ENCODE measurements around the gene MRRF.

DNA sequence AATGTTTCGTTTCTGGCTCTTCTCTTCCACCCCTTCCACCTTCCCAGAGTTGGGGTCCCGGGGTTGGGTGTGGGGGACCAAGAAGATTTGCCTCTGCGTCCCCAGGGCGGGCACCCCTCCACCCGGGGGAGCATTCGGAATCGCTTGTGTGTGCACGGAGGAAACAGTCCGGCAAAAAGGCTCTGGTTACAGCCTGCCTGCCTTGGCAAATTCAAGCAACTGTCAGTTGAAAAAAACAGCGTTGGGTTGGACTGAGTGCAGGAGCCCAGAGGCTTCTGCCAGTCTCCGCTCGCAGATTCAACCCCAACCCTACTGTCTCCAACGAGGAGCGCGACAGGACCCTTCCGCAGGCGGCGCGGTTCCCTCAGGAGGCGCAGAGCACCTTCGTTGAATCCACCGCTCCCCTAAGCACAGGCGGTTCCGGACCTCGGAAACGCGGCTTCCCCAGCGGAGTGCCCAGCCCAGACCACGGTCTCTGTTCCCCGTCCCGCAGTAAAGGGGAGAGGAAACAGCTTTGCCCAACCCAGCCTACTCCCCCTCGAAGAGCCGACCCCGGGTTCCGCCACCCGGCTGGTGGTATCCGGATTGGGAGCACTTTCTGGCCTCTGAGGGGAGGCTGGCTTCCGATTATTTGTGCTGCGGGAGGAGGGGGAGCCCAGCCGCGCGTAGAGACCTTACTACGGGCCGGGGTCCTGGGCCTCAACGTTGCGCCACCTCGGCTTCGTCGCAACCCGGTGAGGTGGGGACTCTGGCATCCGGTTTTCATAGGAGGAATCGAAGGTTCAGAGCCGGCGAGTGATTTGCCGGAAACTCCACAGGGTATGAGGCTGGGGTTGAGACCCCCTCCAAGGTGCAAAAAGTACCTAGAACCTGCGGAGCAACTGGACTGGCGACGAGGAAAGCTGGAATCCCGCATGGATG is 45.5 kb upstream of the MRRF start:
- no peak for TF ChIP-seq ZNF232 (CRISPR knock-in tag; IDR thresholded peaks at IDR 0.05)
- no peak for TF ChIP-seq NR1H2 (CRISPR knock-in tag; IDR thresholded peaks at IDR 0.05)
- TF ChIP-seq CBFB (CRISPR knock-in tag; IDR thresholded peaks at IDR 0.05; ENCODE audit: low read depth), result no peak
- TF ChIP-seq, protein P1, sequence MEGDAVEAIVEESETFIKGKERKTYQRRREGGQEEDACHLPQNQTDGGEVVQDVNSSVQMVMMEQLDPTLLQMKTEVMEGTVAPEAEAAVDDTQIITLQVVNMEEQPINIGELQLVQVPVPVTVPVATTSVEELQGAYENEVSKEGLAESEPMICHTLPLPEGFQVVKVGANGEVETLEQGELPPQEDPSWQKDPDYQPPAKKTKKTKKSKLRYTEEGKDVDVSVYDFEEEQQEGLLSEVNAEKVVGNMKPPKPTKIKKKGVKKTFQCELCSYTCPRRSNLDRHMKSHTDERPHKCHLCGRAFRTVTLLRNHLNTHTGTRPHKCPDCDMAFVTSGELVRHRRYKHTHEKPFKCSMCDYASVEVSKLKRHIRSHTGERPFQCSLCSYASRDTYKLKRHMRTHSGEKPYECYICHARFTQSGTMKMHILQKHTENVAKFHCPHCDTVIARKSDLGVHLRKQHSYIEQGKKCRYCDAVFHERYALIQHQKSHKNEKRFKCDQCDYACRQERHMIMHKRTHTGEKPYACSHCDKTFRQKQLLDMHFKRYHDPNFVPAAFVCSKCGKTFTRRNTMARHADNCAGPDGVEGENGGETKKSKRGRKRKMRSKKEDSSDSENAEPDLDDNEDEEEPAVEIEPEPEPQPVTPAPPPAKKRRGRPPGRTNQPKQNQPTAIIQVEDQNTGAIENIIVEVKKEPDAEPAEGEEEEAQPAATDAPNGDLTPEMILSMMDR (IDR thresholded peaks at IDR 0.05), result no peak
- peak; percentile 27; the same call in 1 of the 2 replicates for TF ChIP-seq MAX (CRISPR knock-in tag; IDR thresholded peaks at IDR 0.05)
- no peak for TF ChIP-seq ATF3 (CRISPR knock-in tag; conservative IDR thresholded peaks at IDR 0.05)
- TF ChIP-seq ZNF512 (CRISPR knock-in tag; IDR thresholded peaks at IDR 0.05; ENCODE audit: borderline replicate concordance), result no peak
- TF ChIP-seq, protein P2, sequence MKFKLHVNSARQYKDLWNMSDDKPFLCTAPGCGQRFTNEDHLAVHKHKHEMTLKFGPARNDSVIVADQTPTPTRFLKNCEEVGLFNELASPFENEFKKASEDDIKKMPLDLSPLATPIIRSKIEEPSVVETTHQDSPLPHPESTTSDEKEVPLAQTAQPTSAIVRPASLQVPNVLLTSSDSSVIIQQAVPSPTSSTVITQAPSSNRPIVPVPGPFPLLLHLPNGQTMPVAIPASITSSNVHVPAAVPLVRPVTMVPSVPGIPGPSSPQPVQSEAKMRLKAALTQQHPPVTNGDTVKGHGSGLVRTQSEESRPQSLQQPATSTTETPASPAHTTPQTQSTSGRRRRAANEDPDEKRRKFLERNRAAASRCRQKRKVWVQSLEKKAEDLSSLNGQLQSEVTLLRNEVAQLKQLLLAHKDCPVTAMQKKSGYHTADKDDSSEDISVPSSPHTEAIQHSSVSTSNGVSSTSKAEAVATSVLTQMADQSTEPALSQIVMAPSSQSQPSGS (CRISPR knock-in tag; IDR thresholded peaks at IDR 0.05; ENCODE audit: borderline replicate concordance, low read depth), result no peak
- no peak for TF ChIP-seq ELF4 (CRISPR knock-in tag; IDR thresholded peaks at IDR 0.05; ENCODE audit: low read depth)
- no peak for TF ChIP-seq TCF7 (CRISPR knock-in tag; IDR thresholded peaks at IDR 0.05; ENCODE audit: low read depth)
- TF ChIP-seq TEAD4 (CRISPR knock-in tag; IDR thresholded peaks at IDR 0.05), result no peak
- TF ChIP-seq FOXK1 (CRISPR knock-in tag; IDR thresholded peaks at IDR 0.05), result no peak
- TF ChIP-seq MYBL2 (CRISPR knock-in tag; IDR thresholded peaks at IDR 0.05), result no peak
- TF ChIP-seq ZNF416 (CRISPR knock-in tag; IDR thresholded peaks at IDR 0.05), result no peak
